WERI-Rb-1 (cell line): Measurements from ENCODE around the gene ERMARD.

Experiments used
- DNase-seq: peaks from one replicate; pipeline ENCODE4 v3.0.0-alpha.2; 2020
- H3K27ac ChIP-seq: fragments of 250-450 bp; sonication (Bioruptor Pico); 2 replicates; pipeline ENCODE4 v1.5.1; 2020; ENCODE audit warnings: mild to moderate bottlenecking, moderate library complexity
- H3K27me3 ChIP-seq: fragments of 250-450 bp; sonication (Bioruptor Pico); 2 replicates; pipeline ENCODE4 v1.5.1; 2021; ENCODE audit warnings: mild to moderate bottlenecking, low read depth, moderate library complexity; ENCODE audit not compliant: insufficient read depth, severe bottlenecking
- H3K36me3 ChIP-seq: fragments of 250-450 bp; sonication (Bioruptor Pico); 2 replicates; pipeline ENCODE4 v1.5.1; 2020; ENCODE audit warnings: mild to moderate bottlenecking, moderate library complexity
- H3K4me3 ChIP-seq: 2 replicates; pipeline ENCODE4 v1.5.1; 2011; ENCODE audit warnings: low read depth, mild to moderate bottlenecking, control low read depth, low read length
- H3K9me3 ChIP-seq: fragments of 250-450 bp; sonication (Bioruptor Pico); 2 replicates; pipeline ENCODE4 v1.5.1; 2021; ENCODE audit warnings: mild to moderate bottlenecking, moderate library complexity; ENCODE audit not compliant: severe bottlenecking
- CTCF ChIP-seq: IDR thresholded peaks from 2 replicates; pipeline ENCODE4 v1.5.1; 2011; ENCODE audit warnings: low read depth, mild to moderate bottlenecking, control low read depth, inconsistent platforms, low read length

ERMARD gene

GRCh38 chr6:169722362-169723199 is 28.8 kb upstream of the ERMARD start:
- Histone ChIP-seq H3K9me3 (no peaks in the 10 kb centered on the region), H3K27ac (no peak overlapping the region), H3K36me3 (peaks cover 21% of the 10 kb centered on the region), H3K4me3 (peak overlapping the region; percentile 92), H3K27me3 (no peaks in the 10 kb centered on the region)
- no peak for DNase-seq
- TF ChIP-seq CTCF, result no peak

- Histone ChIP-seq H3K27ac (peak overlapping the region; percentile 47), H3K4me3 (peak overlapping the region; percentile 92), H3K9me3 (no peaks in the 10 kb centered on the region), H3K27me3 (no peaks in the 10 kb centered on the region), H3K36me3 (peaks cover 19% of the 10 kb centered on the region)
- no peak for TF ChIP-seq CTCF
- DNase-seq, result peak; percentile 38
Measured at GRCh38 chr6:169723200-169723909, 28.1 kb upstream of the ERMARD start.

GRCh38 chr6:169723991-169724493 is 27.4 kb upstream of the ERMARD start:
- no peak for TF ChIP-seq CTCF
- Histone ChIP-seq H3K36me3 (peaks cover 13% of the 10 kb centered on the region; the same call in 1 of the 2 replicates), H3K4me3 (peak overlapping the region; percentile 28; the same call in 1 of the 2 replicates), H3K27ac (peak overlapping the region; percentile 93), H3K27me3 (no peaks in the 10 kb centered on the region), H3K9me3 (no peaks in the 10 kb centered on the region)
- peak; percentile 22 for DNase-seq

GRCh38 chr6:169724494-169725124 is 26.8 kb upstream of the ERMARD start, which contains the start of gene PHF10:
TSS of gene PHF10 (minus strand) at chr6:169724500. CDS start at chr6:169723931, 569 bp downstream.
- Histone ChIP-seq H3K27me3 (no peaks in the 10 kb centered on the region), H3K4me3 (peak within 1 kb of the TSS; percentile 92), H3K9me3 (no peaks in the 10 kb centered on the region), H3K27ac (peak within 1 kb of the TSS; percentile 99), H3K36me3 (peaks cover 8% of the 10 kb centered on the region; the same call in 1 of the 2 replicates)
- DNase-seq, result peak; percentile 82
- TF ChIP-seq CTCF, result no peak

- no peaks in the 10 kb centered on the region for H3K9me3 ChIP-seq
- TF ChIP-seq CTCF, result no peak
- H3K27ac ChIP-seq, result peak overlapping the region; percentile 99
- H3K36me3 ChIP-seq, result peaks cover 5% of the 10 kb centered on the region; the same call in 1 of the 2 replicates
- H3K4me3 ChIP-seq, result peak overlapping the region; percentile 77
- DNase-seq, result peak; percentile 77
- H3K27me3 ChIP-seq, result no peaks in the 10 kb centered on the region
Measured at GRCh38 chr6:169725125-169726048, 26.0 kb upstream of the ERMARD start.
